PFSK-1 (cell line): ENCODE data around the gene CCDC90B.

Experiments used
- POLR2AphosphoS5 ChIP-seq: IDR thresholded peaks from 2 replicates; pipeline ENCODE4 v1.6.1; 2012; ENCODE audit warnings: low read depth, mild to moderate bottlenecking, control low read depth, low read length, moderate library complexity
- REST ChIP-seq, 2 experiments: IDR thresholded peaks; 2 replicates each; pipeline versions ENCODE4 v1.6.1 to v1.8.0; 2011 to 2012; ENCODE audit warnings: low read depth in 2 of 2, low read length in 2 of 2, control low read depth in 1 of 2, inconsistent platforms in 1 of 2, mild to moderate bottlenecking in 1 of 2, moderate library complexity in 1 of 2; ENCODE audit not compliant: insufficient read depth in 1 of 2
- TAF1 ChIP-seq: IDR thresholded peaks from 2 replicates; pipeline ENCODE4 v1.6.1; 2012; ENCODE audit warnings: low read length, control low read depth, borderline replicate concordance; ENCODE audit not compliant: insufficient read depth

GRCh38 chr11:83272627-83273026, 13.5 kb downstream of the CCDC90B start:
- no peak for TF ChIP-seq POLR2AphosphoS5
- no peak for TF ChIP-seq TAF1
- TF ChIP-seq REST (IDR thresholded peaks at IDR 0.05; ENCODE audit: insufficient read depth in 1 of 2, low read depth in 2 of 2, low read length in 2 of 2) = no peak
